ENCODE data around the gene IYD. TPM values are rescaled to one million over a fixed set of nuclear protein-coding genes. Genes with fewer than 3 reads are reported as not detected.

The IYD gene
- total RNA-seq, 1 donor from 2014 or later = 1.2 TPM

GRCh38 chr6:150332939-150333584 lies 35.8 kb upstream of the IYD start:
- ATAC-seq (no peak), DNase-seq (no peak)

GRCh38 chr6:150333585-150333941 lies 35.2 kb upstream of the IYD start:
- Histone ChIP-seq H3K4me1 (no peaks in the 10 kb centered on the region), H3K36me3 (no peaks in the 10 kb centered on the region), H3K27me3 (no peaks in the 10 kb centered on the region), H3K27ac (no peak overlapping the region), H3K9me3 (no peaks in the 10 kb centered on the region), H3K4me3 (no peak overlapping the region)
- no peak for TF ChIP-seq CTCF (IDR thresholded peaks at IDR 0.05)
- no peak for DNase-seq
- intact Hi-C loops (cut with DNase I) = loop anchor here (5.0 kb wide), 1 partner anchor 251 kb away; no protein-coding TSS in a partner anchor
- ATAC-seq = no peak

More at GRCh38 chr6:150332939-150333584, 35.8 kb upstream of the IYD start:
- intact Hi-C loops (cut with DNase I) = loop anchor here (5.0 kb wide), 1 partner anchor 251 kb away; no protein-coding TSS in a partner anchor
- Histone ChIP-seq H3K4me1 (no peaks in the 10 kb centered on the region), H3K27ac (no peak overlapping the region), H3K4me3 (no peak overlapping the region), H3K36me3 (no peaks in the 10 kb centered on the region), H3K27me3 (no peaks in the 10 kb centered on the region), H3K9me3 (no peaks in the 10 kb centered on the region)
- no peak for TF ChIP-seq CTCF (IDR thresholded peaks at IDR 0.05)

- intact Hi-C loops (cut with DNase I) = loop anchor here (5.0 kb wide), 1 partner anchor 253 kb away; no protein-coding TSS in a partner anchor
- H3K4me1 ChIP-seq = no peaks in the 10 kb centered on the region
- no peaks in the 10 kb centered on the region for H3K36me3 ChIP-seq
- H3K9me3 ChIP-seq = no peaks in the 10 kb centered on the region
- peak; percentile 80 for TF ChIP-seq CTCF (IDR thresholded peaks at IDR 0.05)
- peak; percentile 74 for ATAC-seq
- no peak overlapping the region for H3K4me3 ChIP-seq
- DNase-seq = no peak
- no peak overlapping the region for H3K27ac ChIP-seq
- no peaks in the 10 kb centered on the region for H3K27me3 ChIP-seq
Observed at GRCh38 chr6:150334790-150335783, 33.7 kb upstream of the IYD start.

GRCh38 chr6:150336299-150336698 lies 32.5 kb upstream of the IYD start:
- intact Hi-C loops (cut with DNase I) = no loop called here
- Histone ChIP-seq H3K4me3 (no peak overlapping the region), H3K4me1 (no peaks in the 10 kb centered on the region), H3K9me3 (no peaks in the 10 kb centered on the region), H3K27ac (no peak overlapping the region), H3K36me3 (no peaks in the 10 kb centered on the region), H3K27me3 (no peaks in the 10 kb centered on the region)
- ATAC-seq = no peak
- DNase-seq = no peak
- TF ChIP-seq CTCF (IDR thresholded peaks at IDR 0.05) = no peak

- intact Hi-C loops (cut with DNase I) = no loop called here
- Histone ChIP-seq H3K4me1 (no peaks in the 10 kb centered on the region), H3K9me3 (no peaks in the 10 kb centered on the region), H3K36me3 (no peaks in the 10 kb centered on the region), H3K4me3 (no peak overlapping the region), H3K27ac (no peak overlapping the region), H3K27me3 (no peaks in the 10 kb centered on the region)
- ATAC-seq = no peak
- TF ChIP-seq CTCF (IDR thresholded peaks at IDR 0.05) = no peak
- no peak for DNase-seq
Observed at GRCh38 chr6:150336708-150337107, 32.1 kb upstream of the IYD start.
